Measurements from ENCODE around the gene LY6G6F. TPM values are rescaled to one million over a fixed set of nuclear protein-coding genes. Genes with fewer than 3 reads are reported as not detected.

LY6G6F gene
- total and polyA plus RNA-seq, 2 experiments from 2014 or later = not detected

DNA sequence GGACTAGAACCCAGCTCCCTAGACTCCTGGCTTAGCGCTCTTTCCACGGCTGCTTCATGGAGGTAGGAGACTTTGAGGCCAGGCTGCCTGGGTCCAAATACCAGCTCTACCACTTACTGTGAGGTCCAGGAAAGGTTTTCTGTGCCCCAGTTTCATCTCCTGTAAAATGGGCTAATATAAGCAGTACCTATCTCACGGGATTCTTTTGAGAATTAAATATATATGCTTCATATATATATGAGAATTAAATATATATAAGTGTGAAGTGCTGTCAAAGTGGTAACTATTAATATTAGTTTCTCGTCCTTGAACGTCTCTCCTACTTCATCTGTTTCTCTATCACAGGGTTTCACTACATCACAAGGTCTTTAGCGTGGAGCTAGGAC lies 15.6 kb upstream of the LY6G6F start:
- Histone ChIP-seq H3K27ac (ENCODE audit: low read depth) (no peak overlapping the region), H3K36me3 (ENCODE audit: insufficient read depth) (peaks cover 6% of the 10 kb centered on the region; the same call in 1 of the 2 replicates), H3K4me3 (no peak overlapping the region), H2AFZ (no peak overlapping the region), H3K9me2 (ENCODE audit: insufficient read depth) (no peaks in the 10 kb centered on the region), H3F3A (replicated peaks; ENCODE audit: low read depth) (no peaks in the 10 kb centered on the region), H4K20me1 (replicated peaks; ENCODE audit: insufficient read depth) (no peaks in the 10 kb centered on the region), H3K4me1 (ENCODE audit: insufficient read depth) (no peaks in the 10 kb centered on the region), H3K4me2 (no peak overlapping the region), H3K79me2 (replicated peaks; ENCODE audit: insufficient read depth) (no peaks in the 10 kb centered on the region), H3K27me3 (ENCODE audit: insufficient read depth) (no peaks in the 10 kb centered on the region)
- TF ChIP-seq STAT1 (IDR thresholded peaks at IDR 0.05; ENCODE audit: unreplicated experiment) = no peak
- no peak for TF ChIP-seq POLR2AphosphoS5 (IDR thresholded peaks at IDR 0.05; ENCODE audit: low read depth)
- TF ChIP-seq, protein P1, sequence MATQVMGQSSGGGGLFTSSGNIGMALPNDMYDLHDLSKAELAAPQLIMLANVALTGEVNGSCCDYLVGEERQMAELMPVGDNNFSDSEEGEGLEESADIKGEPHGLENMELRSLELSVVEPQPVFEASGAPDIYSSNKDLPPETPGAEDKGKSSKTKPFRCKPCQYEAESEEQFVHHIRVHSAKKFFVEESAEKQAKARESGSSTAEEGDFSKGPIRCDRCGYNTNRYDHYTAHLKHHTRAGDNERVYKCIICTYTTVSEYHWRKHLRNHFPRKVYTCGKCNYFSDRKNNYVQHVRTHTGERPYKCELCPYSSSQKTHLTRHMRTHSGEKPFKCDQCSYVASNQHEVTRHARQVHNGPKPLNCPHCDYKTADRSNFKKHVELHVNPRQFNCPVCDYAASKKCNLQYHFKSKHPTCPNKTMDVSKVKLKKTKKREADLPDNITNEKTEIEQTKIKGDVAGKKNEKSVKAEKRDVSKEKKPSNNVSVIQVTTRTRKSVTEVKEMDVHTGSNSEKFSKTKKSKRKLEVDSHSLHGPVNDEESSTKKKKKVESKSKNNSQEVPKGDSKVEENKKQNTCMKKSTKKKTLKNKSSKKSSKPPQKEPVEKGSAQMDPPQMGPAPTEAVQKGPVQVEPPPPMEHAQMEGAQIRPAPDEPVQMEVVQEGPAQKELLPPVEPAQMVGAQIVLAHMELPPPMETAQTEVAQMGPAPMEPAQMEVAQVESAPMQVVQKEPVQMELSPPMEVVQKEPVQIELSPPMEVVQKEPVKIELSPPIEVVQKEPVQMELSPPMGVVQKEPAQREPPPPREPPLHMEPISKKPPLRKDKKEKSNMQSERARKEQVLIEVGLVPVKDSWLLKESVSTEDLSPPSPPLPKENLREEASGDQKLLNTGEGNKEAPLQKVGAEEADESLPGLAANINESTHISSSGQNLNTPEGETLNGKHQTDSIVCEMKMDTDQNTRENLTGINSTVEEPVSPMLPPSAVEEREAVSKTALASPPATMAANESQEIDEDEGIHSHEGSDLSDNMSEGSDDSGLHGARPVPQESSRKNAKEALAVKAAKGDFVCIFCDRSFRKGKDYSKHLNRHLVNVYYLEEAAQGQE (IDR thresholded peaks at IDR 0.05; ENCODE audit: unreplicated experiment) = no peak
- TF ChIP-seq, protein P2, sequence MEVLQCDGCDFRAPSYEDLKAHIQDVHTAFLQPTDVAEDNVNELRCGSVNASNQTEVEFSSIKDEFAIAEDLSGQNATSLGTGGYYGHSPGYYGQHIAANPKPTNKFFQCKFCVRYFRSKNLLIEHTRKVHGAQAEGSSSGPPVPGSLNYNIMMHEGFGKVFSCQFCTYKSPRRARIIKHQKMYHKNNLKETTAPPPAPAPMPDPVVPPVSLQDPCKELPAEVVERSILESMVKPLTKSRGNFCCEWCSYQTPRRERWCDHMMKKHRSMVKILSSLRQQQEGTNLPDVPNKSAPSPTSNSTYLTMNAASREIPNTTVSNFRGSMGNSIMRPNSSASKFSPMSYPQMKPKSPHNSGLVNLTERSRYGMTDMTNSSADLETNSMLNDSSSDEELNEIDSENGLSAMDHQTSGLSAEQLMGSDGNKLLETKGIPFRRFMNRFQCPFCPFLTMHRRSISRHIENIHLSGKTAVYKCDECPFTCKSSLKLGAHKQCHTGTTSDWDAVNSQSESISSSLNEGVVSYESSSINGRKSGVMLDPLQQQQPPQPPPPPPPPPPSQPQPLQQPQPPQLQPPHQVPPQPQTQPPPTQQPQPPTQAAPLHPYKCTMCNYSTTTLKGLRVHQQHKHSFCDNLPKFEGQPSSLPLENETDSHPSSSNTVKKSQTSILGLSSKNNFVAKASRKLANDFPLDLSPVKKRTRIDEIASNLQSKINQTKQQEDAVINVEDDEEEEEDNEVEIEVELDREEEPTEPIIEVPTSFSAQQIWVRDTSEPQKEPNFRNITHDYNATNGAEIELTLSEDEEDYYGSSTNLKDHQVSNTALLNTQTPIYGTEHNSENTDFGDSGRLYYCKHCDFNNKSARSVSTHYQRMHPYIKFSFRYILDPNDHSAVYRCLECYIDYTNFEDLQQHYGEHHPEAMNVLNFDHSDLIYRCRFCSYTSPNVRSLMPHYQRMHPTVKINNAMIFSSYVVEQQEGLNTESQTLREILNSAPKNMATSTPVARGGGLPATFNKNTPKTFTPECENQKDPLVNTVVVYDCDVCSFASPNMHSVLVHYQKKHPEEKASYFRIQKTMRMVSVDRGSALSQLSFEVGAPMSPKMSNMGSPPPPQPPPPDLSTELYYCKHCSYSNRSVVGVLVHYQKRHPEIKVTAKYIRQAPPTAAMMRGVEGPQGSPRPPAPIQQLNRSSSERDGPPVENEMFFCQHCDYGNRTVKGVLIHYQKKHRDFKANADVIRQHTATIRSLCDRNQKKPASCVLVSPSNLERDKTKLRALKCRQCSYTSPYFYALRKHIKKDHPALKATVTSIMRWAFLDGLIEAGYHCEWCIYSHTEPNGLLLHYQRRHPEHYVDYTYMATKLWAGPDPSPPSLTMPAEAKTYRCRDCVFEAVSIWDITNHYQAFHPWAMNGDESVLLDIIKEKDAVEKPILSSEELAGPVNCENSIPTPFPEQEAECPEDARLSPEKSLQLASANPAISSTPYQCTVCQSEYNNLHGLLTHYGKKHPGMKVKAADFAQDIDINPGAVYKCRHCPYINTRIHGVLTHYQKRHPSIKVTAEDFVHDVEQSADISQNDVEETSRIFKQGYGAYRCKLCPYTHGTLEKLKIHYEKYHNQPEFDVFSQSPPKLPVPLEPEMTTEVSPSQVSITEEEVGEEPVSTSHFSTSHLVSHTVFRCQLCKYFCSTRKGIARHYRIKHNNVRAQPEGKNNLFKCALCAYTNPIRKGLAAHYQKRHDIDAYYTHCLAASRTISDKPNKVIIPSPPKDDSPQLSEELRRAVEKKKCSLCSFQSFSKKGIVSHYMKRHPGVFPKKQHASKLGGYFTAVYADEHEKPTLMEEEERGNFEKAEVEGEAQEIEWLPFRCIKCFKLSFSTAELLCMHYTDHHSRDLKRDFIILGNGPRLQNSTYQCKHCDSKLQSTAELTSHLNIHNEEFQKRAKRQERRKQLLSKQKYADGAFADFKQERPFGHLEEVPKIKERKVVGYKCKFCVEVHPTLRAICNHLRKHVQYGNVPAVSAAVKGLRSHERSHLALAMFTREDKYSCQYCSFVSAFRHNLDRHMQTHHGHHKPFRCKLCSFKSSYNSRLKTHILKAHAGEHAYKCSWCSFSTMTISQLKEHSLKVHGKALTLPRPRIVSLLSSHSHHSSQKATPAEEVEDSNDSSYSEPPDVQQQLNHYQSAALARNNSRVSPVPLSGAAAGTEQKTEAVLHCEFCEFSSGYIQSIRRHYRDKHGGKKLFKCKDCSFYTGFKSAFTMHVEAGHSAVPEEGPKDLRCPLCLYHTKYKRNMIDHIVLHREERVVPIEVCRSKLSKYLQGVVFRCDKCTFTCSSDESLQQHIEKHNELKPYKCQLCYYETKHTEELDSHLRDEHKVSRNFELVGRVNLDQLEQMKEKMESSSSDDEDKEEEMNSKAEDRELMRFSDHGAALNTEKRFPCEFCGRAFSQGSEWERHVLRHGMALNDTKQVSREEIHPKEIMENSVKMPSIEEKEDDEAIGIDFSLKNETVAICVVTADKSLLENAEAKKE (CRISPR knock-in tag; IDR thresholded peaks at IDR 0.05) = no peak
- no peak for TF ChIP-seq NANOG (IDR thresholded peaks at IDR 0.05; ENCODE audit: borderline replicate concordance)
- DNase-seq (ENCODE audit: low spot score) = no peak
- H3K4me3 Mint-ChIP-seq = no peak overlapping the region
- H3K27me3 Mint-ChIP-seq (ENCODE audit: insufficient read depth, low read depth, poor library complexity) = peaks cover 3% of the 10 kb centered on the region
- ATAC-seq = no peak
- no peaks in the 10 kb centered on the region; the same call in 2 of the 3 replicates for H3K4me1 Mint-ChIP-seq
- H3K27ac Mint-ChIP-seq = no peak overlapping the region
- H3K9me3 Mint-ChIP-seq = no peaks in the 10 kb centered on the region
- H3K36me3 Mint-ChIP-seq (ENCODE audit: low read depth) = peaks cover 21% of the 10 kb centered on the region
